Stimulated activated CD4-positive, alpha-beta T cell treated with anti-CD3 and anti-CD28 coated beads, TNF-alpha, amount 100 ng/mL, for 4 hours (primary cell): Measurements from ENCODE around the gene HPSE2.

Experiments used
- DNase-seq, 3 experiments: peaks; one replicate each; pipeline ENCODE4 v3.0.0-alpha.2; 2020; ENCODE audit warnings: low read depth in 3 of 3

Gene HPSE2

DNA sequence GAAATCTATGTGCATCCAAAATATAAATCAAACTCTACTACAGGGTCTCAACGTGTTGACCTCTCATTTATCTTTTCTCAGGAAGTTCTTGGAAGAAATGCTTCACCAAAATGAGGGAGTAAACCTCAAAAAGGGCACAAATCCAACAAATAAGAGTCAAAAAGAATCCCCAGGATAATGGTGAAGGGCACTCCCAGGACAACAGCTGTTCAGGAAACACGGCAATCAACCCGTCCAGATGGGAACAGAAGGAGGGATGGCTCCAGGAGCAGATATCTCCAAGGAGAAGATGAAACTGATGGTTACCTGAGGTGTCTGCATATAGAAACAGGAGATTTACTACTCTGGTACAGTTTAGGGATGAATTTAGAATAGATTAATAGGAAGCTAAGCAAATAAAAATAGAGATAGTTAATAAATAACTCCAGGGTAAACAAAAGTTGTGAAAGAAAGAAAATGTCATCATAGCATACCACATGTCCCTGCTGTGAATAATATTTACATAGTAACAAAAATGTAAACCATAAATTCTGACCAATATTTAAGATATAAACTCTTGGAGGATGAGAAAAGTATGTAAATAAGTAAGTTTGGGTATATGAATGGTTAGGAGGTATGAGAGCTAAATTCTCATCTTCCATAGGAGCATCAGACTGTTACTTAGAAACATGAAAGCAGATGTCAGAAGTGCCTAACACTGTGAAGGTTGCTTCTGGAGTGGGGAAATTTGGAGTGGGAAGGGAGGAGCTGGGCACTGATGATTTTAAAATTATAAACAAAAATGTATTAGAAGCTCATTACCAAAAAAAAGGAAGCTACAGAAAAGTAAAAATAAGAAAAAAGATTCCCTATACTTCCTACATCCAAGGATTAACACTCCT is 551.4 kb downstream of the HPSE2 start:
- DNase-seq = no peak

DNA sequence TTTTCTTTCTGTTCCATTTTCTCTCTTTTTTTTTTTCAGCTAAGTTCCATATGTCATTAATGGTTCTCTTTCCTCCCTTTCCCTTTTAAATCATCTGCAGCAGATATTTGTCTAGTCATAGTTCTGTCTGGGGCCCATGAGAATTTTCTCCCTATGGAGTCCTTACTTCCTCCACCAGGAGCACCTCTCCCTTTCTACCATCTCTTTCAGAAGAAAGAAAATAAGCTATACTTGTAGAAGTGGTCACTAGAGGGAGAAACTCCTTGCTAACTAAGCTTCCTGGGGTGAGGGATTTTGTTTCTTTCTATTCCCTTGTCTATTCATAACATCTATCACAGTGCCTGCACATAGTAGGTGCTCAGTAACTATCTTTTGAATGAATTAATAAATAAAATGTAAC is 558.8 kb downstream of the HPSE2 start:
- DNase-seq = no peak

DNA sequence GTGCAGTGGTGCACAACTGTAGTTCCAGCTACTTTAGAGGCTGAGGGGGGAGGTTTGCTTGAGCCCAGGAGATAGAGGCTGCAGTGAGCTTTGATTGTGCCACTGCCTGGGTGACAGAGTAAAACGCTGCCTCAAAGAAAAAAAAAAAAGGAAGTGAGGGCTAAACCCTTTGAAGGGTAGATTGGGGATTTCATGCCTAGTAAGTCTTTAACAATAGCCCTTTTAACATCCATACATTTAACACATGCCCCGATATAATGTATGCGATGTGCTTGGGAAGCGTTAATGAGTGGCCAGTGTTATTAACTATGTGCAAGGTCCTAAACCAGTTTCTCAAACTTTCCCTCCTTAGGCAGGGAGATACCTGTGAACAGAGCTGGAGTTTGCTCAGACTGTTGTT is 559.8 kb downstream of the HPSE2 start:
- no peak for DNase-seq

DNA sequence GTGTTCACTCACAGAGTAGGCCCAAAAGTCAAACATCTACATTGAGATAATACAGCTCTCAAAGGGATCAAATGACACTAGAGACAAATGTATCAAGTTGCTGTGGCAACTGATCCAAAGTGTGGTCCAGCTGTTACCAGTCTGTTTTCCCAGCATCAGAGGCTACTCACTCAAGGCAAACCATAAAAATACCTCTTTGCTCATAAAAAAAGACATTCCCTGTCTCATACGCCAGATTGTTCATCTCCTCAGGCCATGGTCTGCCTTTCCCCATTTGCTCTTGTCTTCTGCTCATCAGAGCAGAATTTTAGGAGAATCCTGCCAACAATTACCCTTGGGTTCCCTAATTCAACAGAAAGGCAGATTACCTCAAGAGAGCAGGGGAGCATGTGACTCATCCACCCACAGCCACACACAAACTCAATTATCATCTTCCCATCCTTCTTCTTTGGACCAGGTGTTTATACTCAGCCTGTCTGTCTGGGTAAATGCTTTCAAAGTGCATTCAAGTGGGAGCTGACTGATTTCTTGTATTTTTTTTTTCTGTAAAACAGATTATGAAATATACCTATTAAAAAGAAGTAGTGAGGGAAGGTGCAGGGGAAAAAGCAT is 562.4 kb downstream of the HPSE2 start:
- no peak for DNase-seq

DNA sequence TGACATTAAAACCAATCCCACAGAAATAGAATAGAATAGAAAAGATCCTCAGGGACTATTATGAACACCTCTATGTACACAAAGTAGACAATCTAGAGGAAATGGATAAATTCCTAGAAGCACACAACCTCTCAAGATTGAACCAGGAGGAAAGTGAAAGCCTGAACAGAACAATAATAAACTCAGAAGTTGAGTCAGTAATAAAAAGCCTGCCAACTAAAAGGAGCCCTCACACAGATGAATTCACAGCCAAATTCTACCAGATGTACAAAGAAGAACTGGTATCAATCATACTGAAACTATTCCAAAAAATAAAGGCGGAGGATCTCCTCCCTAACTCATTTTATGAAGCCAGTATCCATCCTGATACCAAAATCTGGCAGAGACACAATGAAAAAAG is 568.6 kb downstream of the HPSE2 start:
- no peak for DNase-seq

DNA sequence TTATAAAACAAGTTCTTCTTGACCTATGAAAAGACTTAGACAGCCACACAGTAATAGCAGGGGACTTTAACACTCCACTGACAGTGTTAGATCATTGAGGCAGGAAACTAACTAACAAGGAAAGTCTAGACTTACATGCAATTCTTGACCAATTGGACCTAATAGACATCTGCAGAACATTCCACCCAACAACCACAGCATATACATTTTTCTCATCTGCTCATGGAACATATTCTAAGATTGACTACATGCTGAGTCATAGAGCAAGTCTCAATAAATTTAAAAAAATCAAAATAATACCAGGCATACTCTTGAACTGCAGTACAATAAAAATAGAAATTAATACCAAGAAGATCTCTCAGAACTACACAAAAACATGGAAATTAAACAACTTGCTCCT is 569.4 kb downstream of the HPSE2 start:
- no peak for DNase-seq

DNA sequence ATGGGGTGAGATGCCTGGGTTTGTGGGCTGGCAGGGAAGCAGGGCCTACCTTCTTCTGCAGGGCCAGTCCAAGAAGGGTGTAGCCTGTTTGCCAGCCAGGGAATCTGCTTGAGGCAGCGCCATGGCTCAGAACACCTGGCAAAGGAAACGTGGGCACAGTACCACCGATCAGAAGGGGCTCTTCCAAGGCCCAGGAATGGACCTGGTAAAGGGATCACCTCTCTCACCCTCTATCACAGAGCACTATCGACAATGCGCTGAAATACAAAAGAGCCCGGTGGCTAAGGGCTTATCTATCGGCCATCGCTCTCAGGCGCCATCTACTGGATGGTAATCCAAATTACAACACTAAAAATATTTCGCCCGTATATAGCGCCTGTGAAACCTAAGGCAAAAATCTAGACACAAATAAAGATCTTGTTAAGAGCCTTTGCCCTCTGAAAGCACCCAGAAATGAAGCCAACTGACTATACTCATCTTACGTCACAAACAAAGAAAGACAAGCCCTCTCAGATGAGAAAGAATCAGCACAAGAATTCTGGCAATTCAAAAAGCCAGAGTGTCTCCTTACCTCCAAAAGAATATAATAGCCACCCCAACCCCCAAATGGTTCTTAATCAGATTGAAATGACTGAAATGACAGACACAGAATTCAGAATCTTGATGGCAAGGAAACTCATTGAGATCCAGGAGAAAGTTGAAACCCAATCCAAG is 571.2 kb downstream of the HPSE2 start:
- no peak for DNase-seq

DNA sequence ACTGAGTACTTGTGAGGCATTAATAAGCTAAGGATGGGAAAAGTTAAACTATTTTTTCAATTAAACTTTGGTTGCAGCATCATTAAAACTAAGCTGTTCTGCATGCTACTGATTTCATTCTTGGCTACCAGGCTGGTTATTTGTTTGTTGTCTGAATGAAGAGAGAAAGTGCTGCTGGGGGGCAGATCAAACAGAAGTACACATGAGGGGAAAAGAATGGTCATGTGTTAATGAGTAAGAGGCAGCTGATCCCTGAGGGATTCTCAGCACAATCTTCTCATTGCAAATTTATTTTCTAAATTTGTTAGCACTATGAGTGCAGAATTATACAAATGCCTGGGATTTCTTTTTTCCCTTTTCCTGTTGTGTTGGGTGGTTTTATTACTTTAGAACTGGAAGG is 575.7 kb downstream of the HPSE2 start:
- no peak for DNase-seq

DNA sequence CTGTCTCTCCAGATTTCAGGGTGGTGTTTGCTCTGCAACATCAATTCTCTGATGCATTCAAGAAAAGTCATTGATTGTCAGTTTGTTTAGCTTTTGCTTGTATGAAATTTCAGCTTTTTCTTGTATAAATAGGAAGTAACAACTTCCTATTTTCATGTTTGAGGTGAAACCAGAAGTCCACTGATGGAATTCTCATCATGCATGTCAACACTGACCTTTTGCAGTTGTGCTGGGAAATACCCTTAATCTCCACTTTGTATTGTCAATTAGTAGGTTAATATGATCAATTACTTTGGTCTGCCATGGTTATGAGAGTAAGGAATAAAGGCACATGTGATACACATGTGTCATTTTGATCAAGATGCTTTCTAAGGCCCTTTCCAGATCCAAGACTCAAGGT is 580.2 kb downstream of the HPSE2 start:
- DNase-seq = no peak

DNA sequence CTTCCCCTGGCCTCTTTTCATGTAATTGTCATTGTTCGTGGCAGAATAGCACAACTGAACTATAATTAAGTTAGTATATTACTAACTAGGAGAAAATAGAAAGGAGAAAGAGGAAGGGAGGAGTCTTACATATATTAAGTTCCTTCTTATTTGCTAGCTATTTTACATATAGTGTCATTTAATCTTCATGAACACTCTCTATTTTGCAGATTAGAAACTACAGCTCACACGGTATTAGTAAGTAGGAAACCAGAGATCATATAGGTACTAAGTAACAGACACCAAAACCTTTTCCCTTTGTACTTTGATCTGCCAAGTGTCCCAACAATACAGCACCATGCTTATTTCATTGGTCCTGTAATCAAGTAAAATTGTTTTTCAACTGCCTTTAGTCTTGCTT is 586.5 kb downstream of the HPSE2 start:
- no peak for DNase-seq

DNA sequence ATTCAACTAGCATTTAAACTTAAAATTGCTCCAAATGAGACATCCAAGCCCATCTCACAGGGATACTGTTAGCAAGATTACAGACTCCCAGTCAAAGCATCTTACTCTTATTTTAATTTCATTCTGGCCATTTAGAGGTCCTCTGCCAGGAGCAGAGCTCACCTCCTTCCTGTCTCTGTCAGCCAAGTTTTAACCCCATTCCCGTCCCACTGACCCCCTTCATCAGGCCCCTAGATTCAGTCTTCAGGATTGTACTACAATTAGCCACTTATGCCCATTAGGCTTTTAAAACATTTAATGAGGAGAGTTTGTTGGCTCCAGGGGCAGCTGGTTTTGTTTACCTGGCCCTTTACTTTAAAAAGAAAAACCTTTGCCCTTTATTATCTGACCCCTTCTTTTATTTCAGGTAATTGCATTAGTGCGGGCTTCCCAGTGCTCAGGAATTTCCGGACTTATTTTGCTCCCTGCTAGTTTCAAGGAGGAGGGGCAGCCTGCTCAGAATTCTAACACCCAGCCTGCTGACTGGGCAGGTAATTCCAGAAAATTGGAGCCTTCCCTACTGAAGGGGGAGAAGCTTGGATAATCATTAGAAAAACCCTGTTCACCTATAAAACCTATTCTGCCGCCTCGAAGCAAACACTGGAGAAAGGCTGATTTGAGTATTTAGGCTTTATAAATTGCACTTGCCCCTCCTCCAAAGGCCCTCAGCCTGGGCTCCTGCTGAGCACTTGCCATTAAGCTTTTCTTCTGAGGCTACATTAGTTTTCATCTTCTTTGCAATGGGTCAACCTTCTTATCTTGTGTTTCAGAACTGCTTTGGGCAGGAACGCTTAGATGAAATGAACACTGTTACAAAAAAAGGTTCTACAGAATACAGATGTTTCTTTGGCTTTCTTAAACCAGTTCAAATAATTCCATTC is 588.4 kb downstream of the HPSE2 start:
- no peak for DNase-seq

DNA sequence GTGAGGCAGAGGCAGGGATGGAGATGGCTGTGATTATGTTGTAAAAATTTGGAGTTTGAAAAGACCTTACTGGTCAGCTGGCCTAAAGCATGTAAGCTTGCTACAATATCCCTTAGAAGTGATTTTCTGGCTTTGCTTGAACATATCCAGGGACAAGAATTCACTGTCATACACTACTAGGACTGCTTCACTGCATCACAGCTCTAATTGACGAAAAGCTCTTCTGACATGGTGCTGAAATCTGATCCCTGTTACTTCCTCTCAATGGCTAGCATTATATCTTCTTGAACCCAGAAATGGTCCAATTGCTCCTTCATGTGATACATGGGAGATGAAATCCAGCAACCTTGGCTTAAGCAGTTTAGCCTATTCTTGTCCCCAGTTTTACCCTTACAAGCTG is 591.2 kb downstream of the HPSE2 start:
- DNase-seq = no peak

DNA sequence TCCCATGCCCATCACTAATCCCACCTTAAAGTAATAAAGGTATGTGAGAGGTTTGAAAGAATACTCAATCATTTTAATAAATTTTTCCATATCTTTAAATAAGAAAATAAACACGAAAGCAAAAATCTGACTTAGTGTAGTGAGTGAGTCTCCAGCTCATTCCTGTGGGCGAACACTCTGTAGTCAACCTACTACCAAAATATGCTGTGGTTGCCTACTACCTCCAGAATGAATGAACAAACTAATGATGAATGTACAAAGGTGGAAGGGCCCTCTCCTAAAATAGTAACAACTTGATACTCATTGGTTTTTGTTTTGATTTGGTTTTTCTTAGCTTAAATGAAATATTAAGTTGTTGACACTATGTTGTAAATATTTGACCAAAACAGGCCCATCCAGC is 593.4 kb downstream of the HPSE2 start:
- no peak for DNase-seq

DNA sequence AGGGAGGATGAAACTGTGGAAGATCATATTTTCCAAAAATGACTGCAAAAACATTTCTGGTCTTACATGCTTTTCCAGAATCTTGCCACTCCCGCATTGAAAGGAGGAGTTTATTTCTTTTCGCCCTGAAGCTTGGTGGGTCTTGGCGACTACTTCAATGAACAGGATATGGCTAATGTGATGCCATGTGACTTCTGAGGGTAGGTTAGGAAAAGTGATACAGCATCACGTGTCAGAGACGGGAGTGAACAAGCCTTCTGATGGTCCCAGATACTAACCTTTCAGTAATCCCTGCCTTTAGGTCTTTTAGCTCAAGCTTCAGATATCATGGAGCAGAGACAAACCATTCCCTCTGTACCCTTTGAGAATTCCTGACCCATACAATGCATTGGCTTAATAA is 596.7 kb downstream of the HPSE2 start:
- no peak for DNase-seq

DNA sequence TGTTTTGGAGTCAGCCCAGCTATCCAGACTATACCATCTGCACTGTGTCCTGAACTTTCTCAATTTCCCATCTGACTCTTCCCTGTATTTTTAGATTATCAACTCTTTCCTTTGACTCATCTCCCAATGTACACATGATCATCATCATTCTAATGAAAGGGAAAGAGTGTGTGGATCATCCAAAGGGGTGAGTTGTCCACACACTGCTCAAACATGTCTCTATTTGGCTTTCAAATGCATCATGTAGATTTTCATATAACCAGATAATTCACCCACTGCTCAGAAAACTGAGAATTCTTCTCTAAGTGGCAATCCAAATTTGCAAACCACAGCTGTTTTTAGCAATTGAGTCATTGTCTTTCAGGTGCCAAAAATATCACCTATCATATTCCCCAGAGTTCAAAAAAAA is 598.7 kb downstream of the HPSE2 start:
- no peak for DNase-seq

DNA sequence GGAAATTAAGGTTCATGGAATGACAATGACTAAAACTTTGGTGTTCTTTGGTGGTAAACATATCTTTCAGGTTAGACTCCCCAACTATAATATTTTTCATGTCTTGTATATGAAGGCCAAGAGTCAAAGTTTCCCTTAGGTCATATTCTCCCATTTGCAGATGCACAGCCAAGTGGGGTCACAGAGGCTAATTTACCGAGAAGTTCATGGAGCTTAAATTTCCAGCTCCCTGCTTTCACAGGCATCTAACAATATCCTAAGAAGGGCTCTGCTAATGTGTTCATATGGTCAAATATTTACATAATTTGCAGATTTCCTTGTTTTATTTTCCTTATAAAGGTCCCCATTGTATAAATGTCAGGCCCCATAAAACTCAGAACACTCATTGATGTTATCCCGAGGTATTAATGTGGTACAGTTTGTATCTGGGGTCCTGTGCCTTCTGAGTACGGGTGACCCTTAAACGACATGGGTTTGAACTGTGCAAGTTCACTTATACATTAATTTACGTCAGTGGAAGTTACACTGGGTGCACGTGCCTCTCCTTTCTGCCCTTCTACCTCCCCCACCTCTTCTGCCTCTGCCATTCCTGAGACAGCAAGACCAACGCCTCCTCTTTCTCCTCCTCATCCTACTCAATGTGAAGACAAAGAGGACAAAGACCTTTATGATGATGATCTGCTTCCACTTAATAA is 603.0 kb downstream of the HPSE2 start:
- DNase-seq = no peak

DNA sequence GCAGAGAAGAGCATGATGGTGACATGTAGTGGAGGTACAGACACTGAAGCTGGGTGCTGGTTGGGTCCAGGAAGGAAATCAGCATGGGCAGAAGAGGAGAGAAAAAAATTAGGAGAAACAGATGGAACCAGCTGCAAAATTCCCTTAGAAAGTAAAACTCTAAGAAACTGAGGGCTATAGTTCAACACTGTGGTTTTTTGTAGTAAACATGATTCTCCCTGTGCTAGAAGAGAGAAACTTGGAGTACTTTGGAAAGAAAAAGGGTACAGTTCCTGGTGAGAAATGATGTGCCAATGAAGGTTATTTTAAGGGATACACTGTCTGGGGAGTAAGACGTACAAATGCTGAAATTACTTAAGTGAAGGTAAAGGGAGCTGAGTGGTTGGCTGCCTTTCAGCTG is 607.4 kb downstream of the HPSE2 start:
- DNase-seq = no peak

DNA sequence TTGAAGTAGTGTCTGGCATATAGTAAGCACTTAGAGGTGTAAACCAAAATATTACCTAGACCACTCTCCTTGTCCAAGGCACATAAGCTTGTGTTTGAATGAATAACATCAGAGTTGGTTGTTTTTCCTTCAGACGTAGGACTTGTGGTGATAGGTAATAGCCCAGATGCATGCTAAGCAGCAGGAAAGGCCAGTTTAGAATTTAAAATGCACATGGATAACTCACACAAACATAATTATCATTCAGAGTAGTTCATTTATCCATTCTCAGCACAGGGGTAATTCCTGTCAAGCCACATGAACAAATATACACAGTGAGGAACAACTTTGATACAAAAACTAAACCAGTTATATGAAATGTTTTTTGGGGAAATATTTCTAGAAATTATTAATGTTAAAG is 607.9 kb downstream of the HPSE2 start:
- no peak for DNase-seq

DNA sequence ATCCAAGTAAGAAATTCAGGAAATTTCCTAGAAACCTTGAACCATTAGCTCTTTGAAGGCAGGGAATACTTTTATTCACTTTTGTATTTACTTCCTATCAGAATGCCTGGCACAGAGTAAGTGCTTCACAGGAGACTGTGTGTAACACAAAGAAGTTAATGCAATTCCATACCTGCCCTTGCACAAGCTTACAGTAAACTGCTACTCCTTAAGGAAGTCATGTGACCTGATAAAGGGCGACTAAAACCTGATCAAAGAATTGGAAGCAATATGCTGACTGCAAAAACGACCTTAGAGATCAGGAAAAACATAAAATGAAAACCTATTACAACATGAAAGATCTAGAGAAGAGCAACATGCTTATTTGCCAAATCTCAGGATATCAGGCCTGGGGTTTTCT is 610.7 kb downstream of the HPSE2 start:
- DNase-seq = no peak

DNA sequence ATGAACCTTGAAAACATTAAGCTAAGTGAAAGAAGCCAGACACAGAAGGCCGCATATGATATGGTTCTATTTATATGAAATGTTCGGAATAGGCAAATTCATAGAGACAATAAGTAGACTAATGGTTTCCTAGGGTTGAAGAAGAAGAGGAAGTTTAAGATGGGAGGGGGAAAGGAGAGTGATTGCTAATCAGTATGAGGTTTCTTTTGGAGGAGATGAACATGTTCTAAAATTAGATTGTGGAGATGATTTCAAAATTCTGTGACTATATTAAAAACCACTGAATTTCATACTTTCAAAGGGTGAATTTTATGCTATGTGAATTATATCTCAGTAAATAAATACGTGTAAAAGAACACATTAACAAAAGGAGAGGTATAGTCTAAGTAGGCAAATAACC is 612.5 kb downstream of the HPSE2 start:
- DNase-seq = no peak

DNA sequence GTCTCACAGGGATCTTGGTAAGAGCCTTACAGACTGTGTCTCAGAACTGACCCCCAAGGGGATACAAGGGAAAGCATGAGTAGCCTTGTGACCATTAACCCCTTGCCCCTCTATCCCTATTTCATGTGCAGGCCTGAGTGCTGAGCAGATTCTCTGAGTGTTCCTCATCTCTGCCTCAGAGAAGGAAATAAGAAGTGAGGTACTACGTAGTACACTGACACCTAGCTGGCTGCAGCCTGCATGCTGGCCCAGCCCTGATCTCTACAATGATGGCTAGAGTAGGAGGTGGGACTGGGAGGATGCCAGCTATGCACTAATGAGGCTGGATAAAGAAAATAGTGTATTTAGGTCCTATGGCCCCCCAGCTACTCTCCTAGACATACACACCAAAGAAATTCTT is 614.0 kb downstream of the HPSE2 start:
- DNase-seq = no peak
